Tibial artery (tissue), 4 donors: ENCODE measurements around the gene CREB1.

Source experiments
- DNase-seq, 2 donors: peaks; one replicate each; pipeline ENCODE4 v3.0.0-alpha.2; 2019
- H3K27ac ChIP-seq, 2 donors: fragments of 200-600 bp; sonication (generic) in 1 of 2; 1 replicate in 1 of 2; 2 replicates in 1 of 2; pipeline ENCODE4 v1.5.1; 2018 to 2019; ENCODE audit warnings: mild to moderate bottlenecking in 1 of 2
- H3K27me3 ChIP-seq, 2 donors: fragments of 200-600 bp; sonication (generic) in 1 of 2; one replicate each; pipeline versions ENCODE4 v1.5.1 to v1.6.0; 2016 to 2019
- H3K36me3 ChIP-seq, 3 donors: fragments of 200-600 bp; sonication (generic) in 2 of 3; one replicate each; pipeline ENCODE4 v1.5.1; 2016 to 2019; ENCODE audit warnings: mild to moderate bottlenecking in 2 of 3
- H3K4me1 ChIP-seq, 4 donors: fragments of 200-600 bp; sonication (generic) in 2 of 4; 1 replicate in 3 of 4; 2 replicates in 1 of 4; pipeline ENCODE4 v1.5.1; 2016 to 2019
- H3K4me3 ChIP-seq, 2 donors: fragments of 200-600 bp; sonication (generic) in 1 of 2; 1 replicate in 1 of 2; 2 replicates in 1 of 2; pipeline ENCODE4 v1.5.1; 2018 to 2019; ENCODE audit warnings: mild to moderate bottlenecking in 2 of 2
- H3K9me3 ChIP-seq, 3 donors: fragments of 200-600 bp; sonication (generic) in 1 of 3; one replicate each; pipeline ENCODE4 v1.5.1; 2016 to 2019
- CTCF ChIP-seq, 2 experiments: fragments of 200-600 bp in 1 of 2; fragments of 450-650 bp in 1 of 2; IDR thresholded peaks; one replicate each; pipeline ENCODE4 v1.5.1; 2017 to 2019; ENCODE audit warnings: antibody characterized with exemption in 2 of 2, mild to moderate bottlenecking in 1 of 2, moderate library complexity in 1 of 2
- intact Hi-C: fragments of 100-400 bp; cut with DNase I; formaldehyde crosslinking; loops from one replicate; pipeline ENCODE4 v1.15.0; 2023; ENCODE audit warnings: low total_unique reads

Gene CREB1

GRCh38 chr2:207540431-207540830, 10.7 kb downstream of the CREB1 start:
- H3K27me3 ChIP-seq, result no peaks in the 10 kb centered on the region
- no peak for DNase-seq
- H3K9me3 ChIP-seq, result no peaks in the 10 kb centered on the region
- H3K4me3 ChIP-seq, result no peak overlapping the region
- H3K36me3 ChIP-seq, result no peaks in the 10 kb centered on the region
- H3K4me1 ChIP-seq, result peaks cover 0 to 39% (median 6%) of the 10 kb centered on the region in 4 donors
- TF ChIP-seq CTCF (IDR thresholded peaks at IDR 0.05), result no peak
- intact Hi-C loops, result no loop called here
- H3K27ac ChIP-seq, result no peak overlapping the region

GRCh38 chr2:207541933-207542332, 12.2 kb downstream of the CREB1 start:
- H3K9me3 ChIP-seq, result no peaks in the 10 kb centered on the region
- no peaks in the 10 kb centered on the region for H3K27me3 ChIP-seq
- DNase-seq, result no peak
- no peaks in the 10 kb centered on the region for H3K36me3 ChIP-seq
- TF ChIP-seq CTCF (IDR thresholded peaks at IDR 0.05), result no peak
- H3K4me3 ChIP-seq, result no peak overlapping the region
- H3K4me1 ChIP-seq, result peaks cover 0 to 36% (median 2%) of the 10 kb centered on the region in 4 donors
- H3K27ac ChIP-seq, result no peak overlapping the region
- intact Hi-C loops, result no loop called here

GRCh38 chr2:207543272-207543671, 13.5 kb downstream of the CREB1 start:
- no peak for DNase-seq
- Histone ChIP-seq H3K9me3 (no peaks in the 10 kb centered on the region), H3K27ac (no peak overlapping the region), H3K4me1 (peaks cover 0 to 38% (median 3%) of the 10 kb centered on the region in 4 donors), H3K36me3 (no peaks in the 10 kb centered on the region), H3K27me3 (no peaks in the 10 kb centered on the region), H3K4me3 (no peak overlapping the region)
- intact Hi-C loops, result no loop called here
- TF ChIP-seq CTCF (IDR thresholded peaks at IDR 0.05), result no peak

GRCh38 chr2:207546822-207547221, 17.1 kb downstream of the CREB1 start:
- no peak for TF ChIP-seq CTCF (IDR thresholded peaks at IDR 0.05)
- Histone ChIP-seq H3K4me1 (peaks cover 6 to 46% (median 14%) of the 10 kb centered on the region in 4 donors), H3K9me3 (no peaks in the 10 kb centered on the region), H3K36me3 (no peaks in the 10 kb centered on the region), H3K4me3 (no peak overlapping the region), H3K27me3 (no peaks in the 10 kb centered on the region), H3K27ac (no peak overlapping the region)
- intact Hi-C loops, result no loop called here
- DNase-seq, result no peak

GRCh38 chr2:207549145-207549544, 19.4 kb downstream of the CREB1 start:
- no peak for DNase-seq
- intact Hi-C loops, result no loop called here
- Histone ChIP-seq H3K36me3 (no peaks in the 10 kb centered on the region), H3K27me3 (no peaks in the 10 kb centered on the region), H3K27ac (peak overlapping the region; percentile 61 to 66), H3K4me1 (peaks cover 6 to 47% (median 14%) of the 10 kb centered on the region in 4 donors), H3K4me3 (no peak overlapping the region), H3K9me3 (no peaks in the 10 kb centered on the region)
- TF ChIP-seq CTCF (IDR thresholded peaks at IDR 0.05), result no peak

GRCh38 chr2:207558079-207558491, 28.3 kb downstream of the CREB1 start:
- H3K27ac ChIP-seq, result no peak overlapping the region
- peaks cover 23 to 27% (median 26%) of the 10 kb centered on the region in 3 donors for H3K36me3 ChIP-seq
- H3K9me3 ChIP-seq, result no peaks in the 10 kb centered on the region
- peaks cover 0 to 24% (median 0%) of the 10 kb centered on the region in 4 donors for H3K4me1 ChIP-seq
- intact Hi-C loops, result no loop called here
- H3K4me3 ChIP-seq, result no peak overlapping the region
- no peaks in the 10 kb centered on the region for H3K27me3 ChIP-seq
- no peak for DNase-seq
- no peak for TF ChIP-seq CTCF (IDR thresholded peaks at IDR 0.05)
